Measurements from ENCODE around the gene DACT3.
A peak's percentile ranks its signal among the peaks of the same experiment; 100 is the strongest.

The DACT3 gene

DNA sequence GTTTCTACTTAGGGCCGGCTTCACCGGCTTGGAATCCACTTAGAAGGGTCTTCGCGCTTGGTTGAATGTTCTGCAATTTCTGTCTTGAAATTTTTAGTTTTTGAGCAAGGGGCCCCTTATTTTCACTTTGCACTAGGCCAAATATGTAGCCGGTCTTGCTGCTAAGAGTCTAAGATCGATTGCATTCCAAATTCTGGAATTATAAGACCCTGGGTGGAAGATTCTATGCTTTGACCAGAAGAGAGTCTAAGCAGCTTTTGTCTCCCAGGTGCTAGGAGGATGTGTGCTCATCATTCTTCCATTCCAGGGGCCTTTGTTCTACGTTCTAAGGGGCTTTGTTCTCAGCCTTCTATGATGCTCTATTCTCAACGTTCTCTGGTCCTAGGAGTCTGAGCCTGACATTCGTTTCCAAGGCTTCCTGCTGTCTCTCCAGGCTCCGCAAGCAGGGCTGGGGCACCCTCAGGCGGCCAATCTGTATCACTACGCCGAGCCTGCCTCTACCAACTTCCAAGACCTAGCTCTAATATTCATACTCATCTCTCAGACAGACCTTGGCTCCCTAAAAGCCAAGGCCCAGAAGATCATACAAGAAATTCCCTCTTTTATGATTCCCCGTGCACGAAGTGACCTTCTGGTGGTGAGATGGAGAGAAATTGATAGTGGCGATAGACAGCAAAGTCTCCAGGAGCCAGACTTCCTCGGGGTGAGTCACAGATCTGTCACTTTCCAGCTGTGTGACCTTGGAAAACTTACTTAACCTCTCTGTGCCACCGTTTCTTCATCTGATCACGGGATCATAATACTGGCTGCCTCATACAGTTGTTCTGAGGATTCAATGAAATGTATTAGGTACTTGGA is 982 bp upstream of the DACT3 start:
- peak; percentile 76 to 90 (median 87) for DNase-seq

DNA sequence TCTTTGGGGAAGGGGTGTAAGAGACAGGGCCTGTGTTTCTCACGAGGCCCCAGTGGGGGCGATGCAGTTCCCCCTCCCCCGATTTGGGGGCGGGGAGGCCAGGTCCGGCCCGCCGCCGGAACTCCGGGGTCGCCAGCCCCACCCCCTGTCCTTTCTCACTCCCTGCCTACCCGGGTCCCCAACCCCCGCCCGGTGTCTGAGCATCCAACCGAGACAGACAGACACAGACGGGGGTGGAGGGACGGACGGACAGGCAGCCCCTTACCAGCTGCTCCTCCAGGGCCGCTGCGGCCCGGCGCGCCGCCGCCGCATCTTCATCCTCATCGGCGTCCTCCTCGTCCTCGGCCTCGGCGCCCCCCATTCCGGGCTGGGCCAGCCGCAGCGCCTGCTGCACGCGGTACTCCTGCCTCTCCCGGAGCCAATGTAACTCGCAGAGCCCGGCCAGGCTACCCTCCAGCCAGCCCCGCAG is 397 bp downstream of the DACT3 start:
- no peak for DNase-seq

GRCh38 chr19:46660008-46660517 is 919 bp downstream of the DACT3 start:
- peak in 2 of 3 experiments; percentile 21 to 35 for DNase-seq

GRCh38 chr19:46659151-46660007 is 1.6 kb downstream of the DACT3 start:
- DNase-seq, result peak in 2 of 3 experiments; percentile 9 to 35

- no peak for DNase-seq
Measured at GRCh38 chr19:46656541-46656940, 4.4 kb downstream of the DACT3 start.

- DNase-seq, result no peak
Measured at GRCh38 chr19:46654621-46655152, 6.3 kb downstream of the DACT3 start.

DNA sequence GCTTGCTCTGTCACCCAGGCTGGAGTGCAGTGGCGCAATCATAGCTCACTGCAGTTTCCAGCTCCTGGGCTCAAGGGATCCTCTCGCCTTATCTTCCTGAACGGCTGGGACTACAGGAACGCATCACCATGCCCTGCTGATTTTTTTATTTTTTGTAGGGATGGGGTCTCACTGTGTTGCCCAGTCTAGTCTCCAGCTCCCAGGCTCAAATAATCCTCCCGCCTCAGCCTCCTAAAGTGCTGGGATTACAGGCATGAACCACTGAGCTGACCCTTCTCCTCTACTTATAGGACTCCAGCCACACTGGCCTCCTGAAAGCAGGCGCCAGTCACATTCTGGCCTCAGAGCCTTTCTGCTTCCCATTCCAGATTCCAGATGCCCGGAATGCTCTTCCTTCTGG is 10.5 kb downstream of the DACT3 start:
- DNase-seq, result no peak

GRCh38 chr19:46648961-46649960 is 11.7 kb downstream of the DACT3 start:
- no peak for DNase-seq

DNA sequence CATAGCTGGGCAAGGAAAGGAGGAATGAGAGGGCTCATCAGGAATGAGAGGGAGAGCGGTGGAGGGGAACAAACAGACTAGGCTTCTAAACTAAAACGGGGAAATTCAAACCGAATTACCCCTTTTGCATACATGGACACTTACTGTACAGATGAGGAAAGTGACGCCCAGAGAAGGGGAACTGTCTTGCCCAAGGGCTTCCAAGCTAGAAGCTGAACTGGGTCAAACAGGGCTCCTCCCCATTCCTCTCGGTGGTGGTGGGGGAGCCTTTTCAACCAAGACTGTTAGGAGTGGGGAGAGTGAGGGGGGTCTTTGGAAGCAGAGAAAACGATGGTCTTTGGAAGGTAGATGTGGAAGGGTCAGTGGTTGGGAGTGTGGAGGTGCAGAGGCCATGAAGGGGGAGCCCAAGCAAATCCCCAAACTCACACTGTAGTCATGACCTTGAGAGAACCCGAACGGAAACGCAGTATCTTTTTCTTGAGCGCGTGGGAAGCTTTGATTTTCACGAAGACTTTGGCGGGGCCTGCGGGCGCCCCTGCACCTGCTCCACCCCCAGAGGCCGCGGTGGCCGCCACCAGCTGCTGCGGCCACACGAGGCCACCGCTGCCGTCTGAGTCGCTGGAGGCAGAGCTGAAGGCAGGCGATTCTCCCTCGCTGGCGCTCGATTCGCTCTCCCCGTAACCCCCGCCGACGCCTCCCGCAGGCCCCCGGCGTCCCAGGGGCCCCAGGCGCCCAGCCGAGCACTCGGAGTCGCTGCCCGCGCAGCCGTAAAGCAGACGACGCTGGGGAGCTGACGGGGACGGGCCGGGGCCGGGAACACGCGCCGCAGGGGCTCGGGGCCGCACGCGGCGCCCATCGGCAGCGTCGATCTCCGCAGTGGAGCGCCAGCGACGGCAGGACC is 12.7 kb downstream of the DACT3 start:
- no peak for DNase-seq

DNA sequence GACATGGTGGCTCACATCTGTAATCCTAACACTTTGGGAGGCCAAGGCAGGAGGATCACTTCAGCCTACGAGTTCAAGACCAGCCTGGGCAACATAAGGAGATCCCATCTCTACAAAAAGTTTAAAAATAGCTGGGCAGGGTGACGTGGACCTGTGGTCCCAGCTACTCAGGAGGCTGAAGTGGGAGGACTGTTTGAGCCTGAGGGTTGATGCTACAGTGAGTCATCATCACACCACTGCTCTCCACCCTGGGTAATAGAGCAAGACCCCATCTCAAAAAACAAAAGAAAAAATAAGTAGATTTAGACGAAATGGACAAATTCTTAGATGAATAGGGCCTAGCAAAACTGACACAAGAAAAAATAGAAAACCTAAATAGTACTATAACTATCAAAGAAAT is 14.6 kb downstream of the DACT3 start:
- no peak for DNase-seq

DNA sequence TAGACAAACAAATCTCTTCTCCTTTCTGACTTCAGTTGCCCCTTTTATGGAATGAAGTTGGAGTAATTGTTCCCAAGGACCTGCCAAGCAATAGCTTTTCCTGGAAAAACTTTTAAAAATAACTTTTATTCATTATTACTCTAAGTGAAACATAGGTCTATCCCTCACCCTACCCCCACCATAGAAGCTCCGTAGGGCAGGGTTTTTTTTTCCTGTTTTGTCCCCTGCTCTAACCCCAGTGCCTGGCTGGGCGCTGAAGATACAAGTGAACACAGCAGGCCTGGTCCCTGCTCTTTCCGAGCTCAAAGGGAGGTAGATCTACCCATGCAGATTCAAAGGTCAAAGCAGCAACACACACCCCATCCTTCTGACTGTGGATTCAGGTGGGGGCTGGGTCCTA is 16.3 kb downstream of the DACT3 start:
- DNase-seq, result no peak

DNA sequence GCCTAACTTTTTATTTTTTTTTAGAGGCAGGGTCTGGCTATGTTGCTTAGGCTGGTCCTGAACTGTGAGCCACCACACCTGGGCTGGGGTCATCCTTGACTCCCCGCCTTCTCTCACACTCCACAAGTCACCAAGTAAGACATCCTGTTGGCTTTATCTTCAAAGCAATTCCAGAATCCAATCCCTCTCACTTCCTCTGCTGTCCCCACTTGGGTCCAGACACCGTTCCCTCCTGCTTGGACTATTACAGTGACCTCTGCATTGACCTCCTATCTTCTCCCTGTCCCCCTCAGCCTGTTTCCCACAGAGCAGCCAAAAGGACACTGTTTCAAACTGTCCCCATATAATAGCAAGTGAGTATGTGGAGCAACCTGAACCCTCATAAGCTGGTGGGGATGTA is 20.3 kb downstream of the DACT3 start:
- DNase-seq, result no peak

DNA sequence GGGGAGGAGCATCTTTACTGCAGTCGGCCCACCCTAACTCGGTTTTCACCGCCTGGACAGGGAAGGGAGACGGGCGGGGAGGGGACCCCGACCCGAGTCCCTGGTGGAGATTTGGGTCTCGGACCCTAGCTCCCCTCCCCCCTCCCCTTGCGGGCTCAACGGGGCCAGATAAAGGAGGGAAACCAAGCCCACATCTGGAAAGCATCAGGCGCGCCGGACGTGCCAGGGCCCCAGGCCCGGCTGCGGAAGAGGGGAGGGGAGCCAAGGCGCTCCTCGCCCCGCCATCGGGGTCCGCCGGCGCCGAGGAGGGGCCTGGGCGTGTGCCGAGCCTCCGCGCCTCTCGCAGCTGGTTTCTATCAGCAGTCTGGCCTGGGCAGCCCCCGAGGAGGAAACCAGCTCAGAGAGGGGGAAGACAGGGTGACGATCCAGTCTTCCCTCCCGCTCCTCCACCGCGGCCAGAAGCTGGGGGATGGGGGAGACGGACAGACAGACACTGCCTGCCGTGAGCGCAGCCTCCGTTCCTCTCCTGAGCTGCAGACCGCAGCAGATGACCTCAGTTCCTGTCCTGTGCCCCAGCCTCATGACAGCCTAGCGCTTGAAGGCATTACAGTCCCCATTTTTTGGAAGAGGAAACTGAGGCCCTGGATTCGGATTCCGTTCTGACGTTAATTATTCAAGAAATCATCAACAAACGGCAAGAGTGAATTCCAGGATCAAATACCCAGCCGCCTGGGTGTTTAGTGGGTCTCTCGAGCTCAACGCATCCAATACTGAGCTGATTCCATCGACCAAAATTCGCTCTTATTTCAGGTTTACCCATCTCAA is 21.4 kb downstream of the DACT3 start:
- DNase-seq, result peak in 2 of 3 experiments; percentile 66 to 68

DNA sequence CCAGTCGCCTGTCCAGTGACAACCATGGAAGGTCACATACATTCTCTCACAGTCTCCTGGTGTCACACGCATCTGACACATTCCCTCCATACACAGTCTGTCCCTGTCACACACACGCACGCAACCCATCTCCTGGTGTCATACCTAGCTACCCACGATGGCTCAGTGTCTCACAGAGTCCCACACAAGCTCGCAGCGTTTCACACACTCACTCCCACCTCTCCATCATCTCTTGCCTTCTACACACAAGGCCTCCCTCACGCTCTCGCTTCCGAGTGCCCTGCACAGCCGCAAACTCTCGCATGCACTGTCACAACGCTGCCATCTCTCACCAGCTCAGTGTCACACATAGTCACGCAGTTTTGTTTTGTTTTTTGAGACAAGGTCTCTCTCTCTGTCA is 23.8 kb downstream of the DACT3 start:
- peak in 1 of 3 experiments; percentile 3 for DNase-seq

GRCh38 chr19:46635920-46636761 is 24.8 kb downstream of the DACT3 start, which contains the start of gene GNG8:
Gene GNG8, minus strand, starts transcription at chr19:46636202. Its CDS starts 1,520 bp downstream, at chr19:46634682.
- peak in 2 of 3 experiments; percentile 16 to 29 for DNase-seq

- DNase-seq, result peak in 2 of 3 experiments; percentile 85 to 92
Measured at GRCh38 chr19:46634656-46635218, 26.2 kb downstream of the DACT3 start.

GRCh38 chr19:46634045-46634655 is 26.8 kb downstream of the DACT3 start:
- peak; percentile 72 to 86 (median 83) for DNase-seq

GRCh38 chr19:46633130-46633529 is 27.9 kb downstream of the DACT3 start:
- DNase-seq, result no peak

Measured in NCI-H1417 (cell line).